Panc1 (cell line): ENCODE data around the gene RPN2. TPM values are rescaled to one million over a fixed set of nuclear protein-coding genes. Genes with fewer than 3 reads are reported as not detected.

Source experiments
- ATAC-seq: fragments of 200-7000 bp; cut with Tn5 transposase; 2 replicates; pipeline ENCODE4 v1.9.1; 2020; ENCODE audit warnings: mild to moderate bottlenecking, moderate library complexity
- BruUV-seq: library from RNA; stranded (reverse); fragments of 400-500 nt; replicated peaks from 2 replicates; lab custom pipeline; 2021; lab: Mats Ljungman, UMichigan
- CTCF ChIA-PET: fragments of 300-600 bp; sonication (Branson Sonifier 250); formaldehyde crosslinking; loops from one replicate; lab custom pipeline; 2022; ENCODE audit warnings: antibody characterized with exemption; lab: Charles Lee
- POLR2A ChIA-PET: fragments of 300-600 bp; sonication (Branson Sonifier 250); formaldehyde crosslinking; loops from one replicate; lab custom pipeline; 2022; ENCODE audit warnings: antibody characterized with exemption; lab: Charles Lee
- DNase-seq: peaks from one replicate; pipeline ENCODE4 v3.0.0-alpha.2; 2010; ENCODE audit warnings: low read depth, low spot score
- H3K27ac ChIP-seq: 2 replicates; pipeline ENCODE4 v1.5.1; 2011; ENCODE audit warnings: mild to moderate bottlenecking, low read length, inconsistent platforms
- H3K27me3 ChIP-seq: fragments of 200-500 bp; sonication (Bioruptor generic); 2 replicates; pipeline ENCODE4 v1.6.0; 2014; ENCODE audit warnings: low read length, inconsistent platforms; ENCODE audit not compliant: control insufficient read depth, insufficient read depth
- H3K36me3 ChIP-seq: fragments of 200-500 bp; sonication (Bioruptor generic); 2 replicates; pipeline ENCODE4 v1.5.1; 2014; ENCODE audit warnings: inconsistent platforms, mild to moderate bottlenecking, low read length, moderate library complexity; ENCODE audit not compliant: control insufficient read depth, insufficient read depth
- H3K4me1 ChIP-seq: 2 replicates; pipeline ENCODE4 v1.5.1; 2011; ENCODE audit warnings: inconsistent platforms, mild to moderate bottlenecking, low read length, moderate library complexity; ENCODE audit not compliant: control insufficient read depth, insufficient read depth
- H3K4me3 ChIP-seq, 2 experiments: 2 replicates each; pipeline ENCODE4 v1.5.1; 2011 to 2012; ENCODE audit warnings: low read depth in 2 of 2, low read length in 2 of 2, mild to moderate bottlenecking in 2 of 2, inconsistent platforms in 1 of 2, moderate library complexity in 1 of 2
- H3K9me3 ChIP-seq: fragments of 200-500 bp; sonication (Bioruptor generic); 2 replicates; pipeline ENCODE4 v1.5.1; 2014; ENCODE audit warnings: low read depth, mild to moderate bottlenecking, inconsistent platforms, low read length, moderate library complexity; ENCODE audit not compliant: control insufficient read depth, insufficient read depth
- POLR2AphosphoS5 ChIP-seq: IDR thresholded peaks from 2 replicates; pipeline ENCODE4 v1.6.1; 2012; ENCODE audit warnings: mild to moderate bottlenecking, low read depth, low read length, moderate library complexity
- REST ChIP-seq, 2 experiments: IDR thresholded peaks; 2 replicates each; pipeline ENCODE4 v1.6.1; 2011 to 2012; ENCODE audit warnings: low read depth in 2 of 2, control low read depth in 1 of 2, low read length in 1 of 2, mild to moderate bottlenecking in 1 of 2, moderate library complexity in 1 of 2; ENCODE audit not compliant: insufficient read depth in 1 of 2
- SIN3A ChIP-seq: IDR thresholded peaks from 2 replicates; pipeline ENCODE4 v1.6.1; 2012; ENCODE audit warnings: low read depth, mild to moderate bottlenecking, low read length, moderate library complexity, borderline replicate concordance; ENCODE audit not compliant: insufficient read depth
- TCF7L2 ChIP-seq: IDR thresholded peaks from 2 replicates; pipeline ENCODE4 v1.6.1; 2011; ENCODE audit warnings: mild to moderate bottlenecking, low read depth, low read length, inconsistent platforms
- in situ Hi-C: cut with HindIII; loops from 2 replicates; pipeline ENCODE4 v1.10.0; 2016; ENCODE audit warnings: low sequenced_read_pairs, low pct_unique_long_range_greater_than_20kb
- intact Hi-C: fragments of 100-400 bp; cut with micrococcal nuclease; formaldehyde crosslinking; loops from one replicate; pipeline ENCODE4 v1.10.0; 2022; ENCODE audit not compliant: unreplicated experiment
- total RNA-seq: library from RNA; stranded (reverse); gene quantifications from one replicate; pipeline ENCODE4 v1.2.1, GENCODE V29; 2021; ENCODE audit not compliant: unreplicated experiment
- TF ChIP-seq, protein P1 (sequence below): fragments of 450-650 bp; IDR thresholded peaks from 2 replicates; pipeline ENCODE4 v1.5.1; 2017; ENCODE audit warnings: mild to moderate bottlenecking

Gene RPN2
- total RNA-seq, 1 experiment from 2014 or later: 250 TPM

DNA sequence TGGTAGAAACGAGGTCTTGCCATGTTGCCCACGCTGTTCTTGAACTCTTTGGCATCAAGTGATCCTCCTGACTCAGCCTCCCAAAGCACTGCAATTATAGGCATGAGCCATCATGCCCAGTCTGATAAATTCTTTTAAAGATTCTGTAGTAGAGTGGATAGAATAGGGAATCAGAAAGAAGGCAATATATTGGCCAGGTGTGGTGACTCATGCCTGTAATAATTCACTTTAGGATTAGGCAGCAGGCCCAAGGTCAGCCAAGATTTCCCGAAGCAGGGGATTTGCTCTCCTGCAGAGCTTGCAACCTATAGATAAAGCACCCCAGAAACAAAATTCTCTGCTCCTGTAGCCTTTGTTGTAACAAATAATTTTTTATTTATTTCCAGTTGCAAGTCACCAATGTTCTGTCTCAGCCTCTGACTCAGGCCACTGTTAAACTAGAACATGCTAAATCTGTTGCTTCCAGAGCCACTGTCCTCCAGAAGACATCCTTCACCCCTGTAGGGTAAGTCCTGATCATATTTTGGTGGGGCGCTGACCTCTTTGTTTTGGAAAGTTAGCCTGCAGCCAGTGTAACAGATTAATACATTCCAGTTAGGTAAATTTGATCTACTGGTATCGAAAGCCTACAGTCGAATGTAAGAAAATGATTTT lies 30.7 kb downstream of the RPN2 start:
- ChIA-PET CTCF (interaction anchor here (0.7 kb wide), 3 partner anchors 14 to 72 kb away, joined by 3 to 5 read pairs (median 5); no protein-coding TSS in a partner anchor), POLR2A (no interaction called here)
- Histone ChIP-seq H3K4me1 (no peaks in the 10 kb centered on the region), H3K27ac (no peak overlapping the region), H3K9me3 (no peaks in the 10 kb centered on the region), H3K4me3 (no peak overlapping the region), H3K36me3 (peaks cover 36% of the 10 kb centered on the region), H3K27me3 (no peaks in the 10 kb centered on the region)
- in situ Hi-C loops: no loop called here
- intact Hi-C loops: no loop called here
- DNase-seq: no peak
- ATAC-seq: no peak
- TF ChIP-seq TCF7L2: no peak
- TF ChIP-seq SIN3A: no peak
- no peak for TF ChIP-seq REST (IDR thresholded peaks at IDR 0.05; ENCODE audit: insufficient read depth in 1 of 2, low read depth in 2 of 2, low read length in 1 of 2)
- TF ChIP-seq, protein P1, sequence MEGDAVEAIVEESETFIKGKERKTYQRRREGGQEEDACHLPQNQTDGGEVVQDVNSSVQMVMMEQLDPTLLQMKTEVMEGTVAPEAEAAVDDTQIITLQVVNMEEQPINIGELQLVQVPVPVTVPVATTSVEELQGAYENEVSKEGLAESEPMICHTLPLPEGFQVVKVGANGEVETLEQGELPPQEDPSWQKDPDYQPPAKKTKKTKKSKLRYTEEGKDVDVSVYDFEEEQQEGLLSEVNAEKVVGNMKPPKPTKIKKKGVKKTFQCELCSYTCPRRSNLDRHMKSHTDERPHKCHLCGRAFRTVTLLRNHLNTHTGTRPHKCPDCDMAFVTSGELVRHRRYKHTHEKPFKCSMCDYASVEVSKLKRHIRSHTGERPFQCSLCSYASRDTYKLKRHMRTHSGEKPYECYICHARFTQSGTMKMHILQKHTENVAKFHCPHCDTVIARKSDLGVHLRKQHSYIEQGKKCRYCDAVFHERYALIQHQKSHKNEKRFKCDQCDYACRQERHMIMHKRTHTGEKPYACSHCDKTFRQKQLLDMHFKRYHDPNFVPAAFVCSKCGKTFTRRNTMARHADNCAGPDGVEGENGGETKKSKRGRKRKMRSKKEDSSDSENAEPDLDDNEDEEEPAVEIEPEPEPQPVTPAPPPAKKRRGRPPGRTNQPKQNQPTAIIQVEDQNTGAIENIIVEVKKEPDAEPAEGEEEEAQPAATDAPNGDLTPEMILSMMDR: no peak
- TF ChIP-seq POLR2AphosphoS5: no peak
- no TSS peak for BruUV-seq

DNA sequence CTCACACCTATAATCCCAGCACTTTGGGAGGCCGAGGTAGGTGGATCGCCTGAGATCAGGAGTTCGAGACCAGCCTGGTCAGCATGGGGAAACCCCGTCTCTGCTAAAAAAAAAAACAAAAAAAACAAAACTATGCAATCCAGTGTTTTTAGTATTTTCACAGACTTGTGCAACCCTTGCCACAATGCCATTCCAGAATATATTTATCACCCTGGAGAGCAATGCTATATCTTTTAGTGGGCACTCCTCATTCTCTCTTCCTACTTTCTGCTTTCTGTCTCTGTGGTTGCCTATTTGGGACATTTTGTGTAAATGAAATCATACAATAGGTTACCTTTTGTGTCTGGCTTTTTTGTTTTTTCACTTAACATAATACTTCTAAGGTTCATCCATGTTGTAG lies 39.3 kb downstream of the RPN2 start:
- intact Hi-C loops: no loop called here
- no peak for DNase-seq
- in situ Hi-C loops: no loop called here
- Histone ChIP-seq H3K9me3 (no peaks in the 10 kb centered on the region), H3K27me3 (no peaks in the 10 kb centered on the region), H3K36me3 (peaks cover 23% of the 10 kb centered on the region; the same call in 1 of the 2 replicates), H3K4me1 (no peaks in the 10 kb centered on the region), H3K27ac (no peak overlapping the region), H3K4me3 (no peak overlapping the region)
- BruUV-seq: no TSS peak
- ATAC-seq: no peak
- ChIA-PET POLR2A (no interaction called here), CTCF (no interaction called here)
- TF ChIP-seq POLR2AphosphoS5: no peak
- no peak for TF ChIP-seq SIN3A
- no peak for TF ChIP-seq REST (IDR thresholded peaks at IDR 0.05; ENCODE audit: insufficient read depth in 1 of 2, low read depth in 2 of 2, low read length in 1 of 2)
- no peak for TF ChIP-seq TCF7L2
- TF ChIP-seq, protein P1: no peak
